ENCODE data around the gene PPM1A.

Gene PPM1A

DNA sequence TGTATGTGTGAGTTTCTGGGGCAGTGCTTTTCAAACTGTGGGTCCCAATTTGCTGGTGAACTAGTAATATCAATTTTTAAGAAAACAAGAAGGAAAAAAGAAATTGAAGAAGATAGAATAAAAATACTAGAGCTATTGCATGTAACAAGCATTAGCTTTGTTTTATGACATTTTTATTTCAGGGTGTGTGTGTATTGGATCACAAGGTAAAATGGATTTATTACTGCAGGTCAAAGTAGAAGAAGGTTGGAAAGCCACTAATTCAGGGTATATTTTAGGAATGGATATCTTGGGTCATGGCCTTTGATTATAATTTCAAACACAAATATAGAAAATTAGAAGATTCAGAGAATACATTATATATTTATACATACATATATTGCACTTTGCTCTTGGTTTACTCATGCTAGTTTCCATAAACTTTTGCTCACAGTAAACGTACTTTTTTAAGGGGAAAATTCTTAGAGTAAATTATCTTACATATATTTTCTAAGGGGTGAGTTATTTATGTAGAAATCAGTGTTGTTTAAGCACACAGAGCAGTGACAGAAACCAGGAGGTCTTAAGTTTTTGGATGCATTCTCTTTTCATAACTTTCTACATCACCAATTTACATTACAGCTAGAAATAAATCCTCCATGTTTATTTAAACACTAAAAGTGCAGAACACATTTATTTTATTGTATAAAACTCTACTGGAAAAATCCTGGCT, 34.5 kb upstream of the PPM1A start:
- DNase-seq: no peak
- no peak for TF ChIP-seq CTCF (IDR thresholded peaks at IDR 0.05; ENCODE audit: low read depth, low read length)
- Histone ChIP-seq H3K9me3 (ENCODE audit: severe bottlenecking) (no peaks in the 10 kb centered on the region), H3K27me3 (ENCODE audit: insufficient read depth, low read depth, severe bottlenecking) (no peaks in the 10 kb centered on the region), H3K4me3 (ENCODE audit: low read depth, low read length) (no peak overlapping the region), H3K27ac (no peak overlapping the region), H3K36me3 (no peaks in the 10 kb centered on the region)

DNA sequence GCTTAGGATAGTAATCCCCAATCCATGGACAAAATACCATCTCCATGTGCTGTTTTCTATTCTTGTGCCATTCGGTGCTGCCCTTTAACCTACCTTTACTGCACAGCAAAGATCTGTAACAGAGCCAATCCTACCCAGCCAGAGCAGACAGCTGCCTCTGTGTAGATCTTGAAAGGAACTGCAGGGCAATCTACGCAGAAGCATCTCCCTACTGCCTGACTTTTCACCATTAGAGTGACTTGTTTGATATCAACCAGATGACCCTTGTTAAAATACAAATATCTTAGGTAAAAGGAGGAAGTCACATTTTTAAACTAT, 33.9 kb upstream of the PPM1A start:
- no peak for TF ChIP-seq CTCF (IDR thresholded peaks at IDR 0.05; ENCODE audit: low read depth, low read length)
- no peaks in the 10 kb centered on the region for H3K36me3 ChIP-seq
- H3K27me3 ChIP-seq (ENCODE audit: insufficient read depth, low read depth, severe bottlenecking): no peaks in the 10 kb centered on the region
- no peak overlapping the region for H3K4me3 ChIP-seq (ENCODE audit: low read depth, low read length)
- DNase-seq: no peak
- H3K9me3 ChIP-seq (ENCODE audit: severe bottlenecking): no peaks in the 10 kb centered on the region
- no peak overlapping the region for H3K27ac ChIP-seq

- H3K4me3 ChIP-seq (ENCODE audit: low read depth, low read length): no peak overlapping the region
- DNase-seq: no peak
- no peaks in the 10 kb centered on the region for H3K27me3 ChIP-seq (ENCODE audit: insufficient read depth, low read depth, severe bottlenecking)
- no peak for TF ChIP-seq CTCF (IDR thresholded peaks at IDR 0.05; ENCODE audit: low read depth, low read length)
- H3K27ac ChIP-seq: no peak overlapping the region
- H3K9me3 ChIP-seq (ENCODE audit: severe bottlenecking): no peaks in the 10 kb centered on the region
- H3K36me3 ChIP-seq: no peaks in the 10 kb centered on the region
These were observed 33.3 kb upstream of the PPM1A start for GRCh38 chr14:60215520-60216420.

- no peak for TF ChIP-seq CTCF (IDR thresholded peaks at IDR 0.05; ENCODE audit: low read depth, low read length)
- H3K27ac ChIP-seq: no peak overlapping the region
- DNase-seq: no peak
- H3K36me3 ChIP-seq: no peaks in the 10 kb centered on the region
- H3K9me3 ChIP-seq (ENCODE audit: severe bottlenecking): no peaks in the 10 kb centered on the region
- no peak overlapping the region for H3K4me3 ChIP-seq (ENCODE audit: low read depth, low read length)
- no peaks in the 10 kb centered on the region for H3K27me3 ChIP-seq (ENCODE audit: insufficient read depth, low read depth, severe bottlenecking)
These were observed 31.3 kb upstream of the PPM1A start for GRCh38 chr14:60217713-60218112.

DNA sequence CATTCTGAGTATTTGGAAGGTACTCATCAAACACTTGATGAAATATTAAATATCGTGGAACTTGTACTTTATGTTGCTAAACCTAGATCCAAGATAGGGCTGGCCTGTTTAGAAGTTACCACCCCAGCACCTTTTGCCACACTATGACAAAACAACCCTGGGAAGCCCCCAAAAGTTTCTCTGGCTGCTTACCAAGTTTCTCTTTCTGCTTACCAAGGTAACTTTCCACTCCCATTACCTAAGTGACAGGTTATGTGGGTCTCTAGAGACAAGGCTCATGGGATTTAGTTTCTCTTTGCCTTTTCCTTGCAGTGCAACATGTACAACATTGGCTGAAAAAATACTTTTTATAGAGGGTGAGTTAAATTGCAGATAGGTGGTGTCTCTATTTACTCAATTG, 28.9 kb upstream of the PPM1A start:
- TF ChIP-seq CTCF (IDR thresholded peaks at IDR 0.05; ENCODE audit: low read depth, low read length): no peak

More for the DNA sequence above, 28.9 kb upstream of the PPM1A start:
- no peak for DNase-seq
- Histone ChIP-seq H3K27ac (no peak overlapping the region), H3K4me3 (ENCODE audit: low read depth, low read length) (no peak overlapping the region), H3K27me3 (ENCODE audit: insufficient read depth, low read depth, severe bottlenecking) (no peaks in the 10 kb centered on the region), H3K9me3 (ENCODE audit: severe bottlenecking) (no peaks in the 10 kb centered on the region), H3K36me3 (no peaks in the 10 kb centered on the region)
